HepG2 (cell line): ENCODE results near the gene NOSIP. TPM values are rescaled to one million over a fixed set of nuclear protein-coding genes. Genes with fewer than 3 reads are reported as not detected.

Experiments
- AKNA ChIP-seq: sonication (generic); formaldehyde crosslinking; IDR thresholded peaks from 2 replicates; pipeline ENCODE4 v1.4.0; 2020; ENCODE audit warnings: missing genetic modification reagents, borderline replicate concordance
- ATF3 ChIP-seq: sonication (generic); formaldehyde crosslinking; IDR thresholded peaks from 2 replicates; pipeline ENCODE4 v1.4.0; 2020; ENCODE audit warnings: missing genetic modification reagents
- BRF2 ChIP-seq: sonication (generic); formaldehyde crosslinking; IDR thresholded peaks from 2 replicates; pipeline ENCODE4 v1.8.1; 2022; ENCODE audit warnings: mild to moderate bottlenecking, missing genetic modification reagents
- CENPBD1 ChIP-seq: sonication (generic); formaldehyde crosslinking; IDR thresholded peaks from 2 replicates; pipeline ENCODE4 v1.8.0; 2022; ENCODE audit warnings: missing genetic modification reagents, low read depth, mild to moderate bottlenecking, borderline replicate concordance
- ELF3 ChIP-seq: IDR thresholded peaks from 2 replicates; pipeline ENCODE4 v1.6.1; 2016; ENCODE audit warnings: missing genetic modification reagents, missing compliant biosample characterization
- FOXJ3 ChIP-seq: sonication (generic); formaldehyde crosslinking; IDR thresholded peaks from 2 replicates; pipeline ENCODE4 v1.4.0; 2020; ENCODE audit warnings: missing genetic modification reagents, mild to moderate bottlenecking, borderline replicate concordance
- MXD1 ChIP-seq: sonication (generic); formaldehyde crosslinking; IDR thresholded peaks from 2 replicates; pipeline ENCODE4 v1.4.0; 2020; ENCODE audit warnings: mild to moderate bottlenecking, missing genetic modification reagents
- NFAT5 ChIP-seq: sonication (generic); formaldehyde crosslinking; IDR thresholded peaks from 2 replicates; pipeline ENCODE4 v1.4.0; 2020; ENCODE audit warnings: missing genetic modification reagents
- NONO ChIP-seq, 2 experiments: fragments of 450-650 bp in 1 of 2; sonication (generic) in 1 of 2; formaldehyde crosslinking in 1 of 2; IDR thresholded peaks in 1 of 2; conservative IDR thresholded peaks in 1 of 2; 2 replicates each; pipeline versions ENCODE4 v1.6.1 to v1.8.0; 2017 to 2022; ENCODE audit warnings: mild to moderate bottlenecking in 1 of 2, missing genetic modification reagents in 1 of 2, moderate library complexity in 1 of 2
- REPIN1 ChIP-seq: sonication (generic); formaldehyde crosslinking; IDR thresholded peaks from 2 replicates; pipeline ENCODE4 v1.8.0; 2022; ENCODE audit warnings: missing genetic modification reagents, low read depth, mild to moderate bottlenecking, borderline replicate concordance
- ZNF124 ChIP-seq: sonication (generic); formaldehyde crosslinking; IDR thresholded peaks from 2 replicates; pipeline ENCODE4 v1.4.0; 2020; ENCODE audit warnings: missing genetic modification reagents
- ZNF275 ChIP-seq: sonication (generic); formaldehyde crosslinking; IDR thresholded peaks from 2 replicates; pipeline ENCODE4 v1.8.0; 2022; ENCODE audit warnings: missing genetic modification reagents, mild to moderate bottlenecking, inconsistent platforms, borderline replicate concordance
- ZNF556 ChIP-seq: sonication (generic); formaldehyde crosslinking; IDR thresholded peaks from 2 replicates; pipeline ENCODE4 v1.4.0; 2020; ENCODE audit warnings: mild to moderate bottlenecking, missing genetic modification reagents, borderline replicate concordance
- polyA plus RNA-seq, 8 experiments: library from polyadenylated mRNA; depleted of rRNA in 3 of 8; stranded (reverse) in 7 of 8; unstranded in 1 of 8; fragments of >200 nt; fragmentation: Illumina TruSeq in 4 of 8; extraction: Trizol in 4 of 8; gene quantifications; 2 replicates each; pipeline versions ENCODE4 v1.2.1 to v1.2.3, GENCODE V29; 2011 to 2016; ENCODE audit warnings: low read depth in 4 of 8, missing spikeins in 1 of 8, mixed read lengths in 1 of 8; ENCODE audit not compliant: insufficient read depth in 1 of 8
- total RNA-seq, 5 experiments: library from RNA; depleted of rRNA; stranded (reverse); fragments of >200 nt; fragmentation: Illumina TruSeq; extraction: Trizol; gene quantifications; 2 replicates each; pipeline ENCODE4 v1.2.3, GENCODE V29; 2016; ENCODE audit warnings: low read depth in 1 of 5

NOSIP gene
- total and polyA plus RNA-seq, 2 of the 13 experiments (the other 11 are each of a cell fraction or from before 2014, with no cell fraction given), result 54.3 to 78.0 TPM

- no peak for TF ChIP-seq ATF3
- no peak for TF ChIP-seq FOXJ3
- no peak for TF ChIP-seq REPIN1 (CRISPR knock-in tag)
- TF ChIP-seq ZNF556 (CRISPR knock-in tag), result 0 out of 2 replicates have a peak, but pooled peaks have one; percentile 36
- TF ChIP-seq NFAT5, result no peak
- no peak for TF ChIP-seq ZNF275
- no peak for TF ChIP-seq NONO (IDR thresholded peaks at IDR 0.05)
- TF ChIP-seq NONO (CRISPR knock-in tag; conservative IDR thresholded peaks at IDR 0.05), result no peak; the same call in 1 of the 2 replicates
- no peak for TF ChIP-seq MXD1 (CRISPR knock-in tag)
- TF ChIP-seq AKNA (CRISPR knock-in tag), result no peak
- peak; percentile 24; the same call in 1 of the 2 replicates for TF ChIP-seq ELF3
- TF ChIP-seq CENPBD1 (CRISPR knock-in tag), result no peak
- TF ChIP-seq ZNF124 (CRISPR knock-in tag), result no peak
- no peak for TF ChIP-seq BRF2 (CRISPR knock-in tag)
Observed at GRCh38 chr19:49570997-49571676, 9.2 kb downstream of the NOSIP start (continued).
